Subcutaneous abdominal adipose tissue (tissue), 5 donors: ENCODE results near the gene RBSN.

Source experiments
- H3K27ac ChIP-seq: one replicate; pipeline ENCODE4 v1.7.0; 2013; ENCODE audit warnings: low read depth, mild to moderate bottlenecking, inconsistent platforms, low read length, moderate library complexity
- H3K27me3 ChIP-seq, 5 donors: one replicate each; pipeline ENCODE4 v1.7.0; 2013; ENCODE audit warnings: low read length in 5 of 5, inconsistent platforms in 1 of 5; ENCODE audit not compliant: control insufficient read depth in 5 of 5, insufficient read depth in 4 of 5
- H3K36me3 ChIP-seq, 5 donors: one replicate each; pipeline ENCODE4 v1.7.0; 2013; ENCODE audit warnings: low read length in 5 of 5; ENCODE audit not compliant: control insufficient read depth in 5 of 5, insufficient read depth in 5 of 5
- H3K4me1 ChIP-seq, 5 donors: one replicate each; pipeline ENCODE4 v1.7.0; 2013; ENCODE audit warnings: low read length in 5 of 5, mild to moderate bottlenecking in 3 of 5, moderate library complexity in 1 of 5; ENCODE audit not compliant: control insufficient read depth in 5 of 5, insufficient read depth in 5 of 5
- H3K4me3 ChIP-seq, 5 donors: one replicate each; pipeline ENCODE4 v1.7.0; 2013; ENCODE audit warnings: low read length in 5 of 5, low read depth in 1 of 5
- H3K9ac ChIP-seq, 5 donors: one replicate each; pipeline ENCODE4 v1.7.0; 2013; ENCODE audit warnings: low read length in 5 of 5, mild to moderate bottlenecking in 4 of 5, moderate library complexity in 3 of 5
- H3K9me3 ChIP-seq, 5 donors: one replicate each; pipeline ENCODE4 v1.7.0; 2013; ENCODE audit warnings: low read length in 5 of 5; ENCODE audit not compliant: control insufficient read depth in 5 of 5
- donor health status: healthy.
- donor health status: healthy.
- donor health status: healthy.
- donor health status: healthy.
- donor health status: healthy.

RBSN gene

DNA sequence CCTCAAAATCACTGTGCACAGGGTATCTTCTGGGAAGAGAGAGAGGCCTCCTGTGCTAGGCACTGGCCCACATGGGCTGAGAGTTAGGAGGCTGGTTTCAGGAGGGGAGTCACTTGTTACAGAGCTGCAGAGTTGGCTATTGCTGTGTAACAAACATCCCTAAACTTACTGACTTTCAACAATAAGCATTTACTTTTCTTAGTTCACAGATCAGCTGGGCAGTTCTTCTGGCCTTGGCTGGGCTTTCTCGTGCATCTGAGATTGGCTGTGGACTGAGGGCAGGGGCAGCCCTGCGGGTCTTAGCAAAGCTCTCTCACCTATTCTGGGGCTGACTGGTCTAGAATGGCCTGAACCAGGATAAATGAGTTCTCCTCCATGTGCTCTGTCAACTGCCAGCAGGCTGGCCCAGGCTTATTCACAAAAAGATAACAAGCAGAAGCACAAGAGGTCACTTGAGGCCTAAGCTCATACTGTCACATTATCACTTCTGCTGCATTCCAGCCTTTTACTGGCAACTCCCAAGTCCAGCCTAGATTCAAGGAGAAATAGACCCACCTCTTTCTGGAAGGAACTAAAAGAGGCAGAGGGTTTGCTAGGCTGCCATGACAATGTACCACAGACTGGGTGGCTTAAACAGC is 17.2 kb upstream of the RBSN start:
- Histone ChIP-seq H3K9ac (no peak overlapping the region), H3K4me1 (peaks cover 0 to 9% (median 0%) of the 10 kb centered on the region in 5 donors), H3K27me3 (peaks cover 0 to 5% (median 0%) of the 10 kb centered on the region in 5 donors), H3K9me3 (peaks cover 0 to 4% (median 0%) of the 10 kb centered on the region in 5 donors), H3K27ac (no peak overlapping the region), H3K4me3 (no peak overlapping the region), H3K36me3 (no peaks in the 10 kb centered on the region)

GRCh38 chr3:15114466-15115358 is 15.8 kb upstream of the RBSN start:
- no peak overlapping the region for H3K27ac ChIP-seq
- H3K9ac ChIP-seq = no peak overlapping the region
- peaks cover 0 to 4% (median 0%) of the 10 kb centered on the region in 5 donors for H3K9me3 ChIP-seq
- H3K36me3 ChIP-seq = no peaks in the 10 kb centered on the region
- H3K4me3 ChIP-seq = no peak overlapping the region
- H3K27me3 ChIP-seq = peaks cover 0 to 5% (median 0%) of the 10 kb centered on the region in 5 donors
- peaks cover 0 to 11% (median 0%) of the 10 kb centered on the region in 5 donors for H3K4me1 ChIP-seq

GRCh38 chr3:15113884-15114283 is 14.9 kb upstream of the RBSN start:
- Histone ChIP-seq H3K9me3 (peaks cover 0 to 4% (median 0%) of the 10 kb centered on the region in 5 donors), H3K27ac (no peak overlapping the region), H3K36me3 (no peaks in the 10 kb centered on the region), H3K4me3 (no peak overlapping the region), H3K9ac (no peak overlapping the region), H3K27me3 (peaks cover 0 to 5% (median 0%) of the 10 kb centered on the region in 5 donors), H3K4me1 (peaks cover 0 to 8% (median 0%) of the 10 kb centered on the region in 5 donors)

DNA sequence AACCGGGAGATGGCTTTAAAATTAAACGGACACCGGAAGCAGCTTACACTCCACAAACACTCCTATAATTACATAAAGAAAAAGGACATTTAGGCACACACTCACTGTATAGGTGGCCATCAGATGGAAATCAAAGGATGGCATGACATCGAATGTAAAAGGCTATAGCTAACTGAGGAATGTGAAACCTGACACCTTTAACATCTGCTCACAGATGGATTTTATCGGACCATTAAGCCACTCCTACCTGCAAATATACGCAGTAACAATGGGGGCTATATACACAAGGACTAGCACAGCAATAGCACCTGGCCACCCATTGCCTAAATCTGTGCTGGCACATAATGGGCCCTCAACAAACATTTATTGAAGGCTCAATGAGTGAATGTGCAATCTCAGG is 14.5 kb upstream of the RBSN start:
- no peaks in the 10 kb centered on the region for H3K36me3 ChIP-seq
- no peak overlapping the region for H3K9ac ChIP-seq
- peaks cover 0 to 5% (median 0%) of the 10 kb centered on the region in 5 donors for H3K27me3 ChIP-seq
- peaks cover 0 to 4% (median 0%) of the 10 kb centered on the region in 5 donors for H3K9me3 ChIP-seq
- no peak overlapping the region for H3K4me3 ChIP-seq
- H3K27ac ChIP-seq = no peak overlapping the region
- H3K4me1 ChIP-seq = peaks cover 0 to 4% (median 0%) of the 10 kb centered on the region in 5 donors

- no peaks in the 10 kb centered on the region for H3K36me3 ChIP-seq
- H3K27ac ChIP-seq = no peak overlapping the region
- H3K9ac ChIP-seq = no peak overlapping the region
- peaks cover 0 to 5% (median 0%) of the 10 kb centered on the region in 5 donors for H3K27me3 ChIP-seq
- no peak overlapping the region for H3K4me3 ChIP-seq
- H3K9me3 ChIP-seq = peaks cover 0 to 4% (median 0%) of the 10 kb centered on the region in 5 donors
- peaks cover 0 to 11% (median 4%) of the 10 kb centered on the region in 5 donors for H3K4me1 ChIP-seq
Observed at GRCh38 chr3:15112011-15112410, 13.1 kb upstream of the RBSN start.

- H3K4me1 ChIP-seq = peaks cover 0 to 11% (median 4%) of the 10 kb centered on the region in 5 donors
- H3K9ac ChIP-seq = no peak overlapping the region
- H3K9me3 ChIP-seq = no peaks in the 10 kb centered on the region
- no peaks in the 10 kb centered on the region for H3K36me3 ChIP-seq
- H3K27ac ChIP-seq = no peak overlapping the region
- H3K4me3 ChIP-seq = no peak overlapping the region
- H3K27me3 ChIP-seq = peaks cover 0 to 5% (median 0%) of the 10 kb centered on the region in 5 donors
Observed at GRCh38 chr3:15110206-15110605, 11.3 kb upstream of the RBSN start.

GRCh38 chr3:15108869-15109268 is 9.9 kb upstream of the RBSN start:
- no peaks in the 10 kb centered on the region for H3K36me3 ChIP-seq
- H3K9me3 ChIP-seq = no peaks in the 10 kb centered on the region
- H3K4me3 ChIP-seq = no peak overlapping the region
- H3K9ac ChIP-seq = no peak overlapping the region
- H3K27ac ChIP-seq = no peak overlapping the region
- peaks cover 0 to 11% (median 4%) of the 10 kb centered on the region in 5 donors for H3K4me1 ChIP-seq
- H3K27me3 ChIP-seq = peaks cover 0 to under 1% (median 0%) of the 10 kb centered on the region in 5 donors

- Histone ChIP-seq H3K4me3 (no peak overlapping the region), H3K9ac (no peak overlapping the region), H3K27ac (no peak overlapping the region), H3K36me3 (no peaks in the 10 kb centered on the region), H3K27me3 (no peaks in the 10 kb centered on the region), H3K9me3 (no peaks in the 10 kb centered on the region), H3K4me1 (peaks cover 0 to 13% (median 4%) of the 10 kb centered on the region in 5 donors)
Observed at GRCh38 chr3:15108082-15108545, 9.2 kb upstream of the RBSN start.

GRCh38 chr3:15107075-15107947 is 8.4 kb upstream of the RBSN start:
- H3K27me3 ChIP-seq = no peaks in the 10 kb centered on the region
- peaks cover 0 to 16% (median 8%) of the 10 kb centered on the region in 5 donors for H3K4me1 ChIP-seq
- no peak overlapping the region for H3K9ac ChIP-seq

More at GRCh38 chr3:15107075-15107947, 8.4 kb upstream of the RBSN start:
- Histone ChIP-seq H3K36me3 (no peaks in the 10 kb centered on the region), H3K9me3 (no peaks in the 10 kb centered on the region), H3K4me3 (no peak overlapping the region), H3K27ac (no peak overlapping the region)
